Measurements from ENCODE around the gene NT5DC3.

NT5DC3 gene

GRCh38 chr12:103737881-103738280 lies 103.2 kb downstream of the NT5DC3 start:
- TF ChIP-seq CTCF (conservative IDR thresholded peaks at IDR 0.05; ENCODE audit: low read length) (no peak), EZH2phosphoT487 (IDR thresholded peaks at IDR 0.05; ENCODE audit: borderline replicate concordance) (no peak)
- no peak overlapping the region for H3K4me3 ChIP-seq (ENCODE audit: low read length, poor library complexity, severe bottlenecking)

GRCh38 chr12:103736572-103736971 lies 104.5 kb downstream of the NT5DC3 start:
- no peaks in the 10 kb centered on the region for H3K9me3 ChIP-seq (ENCODE audit: insufficient read depth, low read depth, low read length)
- no peaks in the 10 kb centered on the region for H3K4me1 ChIP-seq (ENCODE audit: insufficient read depth, low read length, poor library complexity, severe bottlenecking)
- H3K79me2 ChIP-seq (ENCODE audit: insufficient read depth, low read length): no peaks in the 10 kb centered on the region
- H3K4me2 ChIP-seq (ENCODE audit: low read depth, low read length, poor library complexity, severe bottlenecking): no peak overlapping the region
- no peak overlapping the region for H3K4me3 ChIP-seq (ENCODE audit: low read length, poor library complexity, severe bottlenecking)
- no peaks in the 10 kb centered on the region for H3K9me2 ChIP-seq (replicated peaks; ENCODE audit: low read depth, low read length)
- TF ChIP-seq CTCF (conservative IDR thresholded peaks at IDR 0.05; ENCODE audit: low read length) (no peak), EZH2phosphoT487 (IDR thresholded peaks at IDR 0.05; ENCODE audit: borderline replicate concordance) (no peak)
- H3K9ac ChIP-seq (ENCODE audit: low read depth, low read length, poor library complexity, severe bottlenecking): no peak overlapping the region
- H2AFZ ChIP-seq (ENCODE audit: low read length): no peak overlapping the region
- no peaks in the 10 kb centered on the region for H3K36me3 ChIP-seq (ENCODE audit: insufficient read depth, low read length)
- H3F3A ChIP-seq (ENCODE audit: low read depth): no peaks in the 10 kb centered on the region
- H3K27me3 ChIP-seq (ENCODE audit: insufficient read depth, low read length, poor library complexity, severe bottlenecking): no peaks in the 10 kb centered on the region
- no peaks in the 10 kb centered on the region for H4K20me1 ChIP-seq (ENCODE audit: insufficient read depth, low read length, poor library complexity, severe bottlenecking)

More at GRCh38 chr12:103737881-103738280, 103.2 kb downstream of the NT5DC3 start:
- Histone ChIP-seq H3K9me2 (replicated peaks; ENCODE audit: low read depth, low read length) (no peaks in the 10 kb centered on the region), H3K4me1 (ENCODE audit: insufficient read depth, low read length, poor library complexity, severe bottlenecking) (no peaks in the 10 kb centered on the region), H2AFZ (ENCODE audit: low read length) (no peak overlapping the region), H3K79me2 (ENCODE audit: insufficient read depth, low read length) (no peaks in the 10 kb centered on the region), H3K4me2 (ENCODE audit: low read depth, low read length, poor library complexity, severe bottlenecking) (no peak overlapping the region), H3F3A (ENCODE audit: low read depth) (no peaks in the 10 kb centered on the region), H3K9ac (ENCODE audit: low read depth, low read length, poor library complexity, severe bottlenecking) (no peak overlapping the region), H4K20me1 (ENCODE audit: insufficient read depth, low read length, poor library complexity, severe bottlenecking) (no peaks in the 10 kb centered on the region), H3K36me3 (ENCODE audit: insufficient read depth, low read length) (no peaks in the 10 kb centered on the region), H3K9me3 (ENCODE audit: insufficient read depth, low read depth, low read length) (no peaks in the 10 kb centered on the region), H3K27me3 (ENCODE audit: insufficient read depth, low read length, poor library complexity, severe bottlenecking) (no peaks in the 10 kb centered on the region)

DNA sequence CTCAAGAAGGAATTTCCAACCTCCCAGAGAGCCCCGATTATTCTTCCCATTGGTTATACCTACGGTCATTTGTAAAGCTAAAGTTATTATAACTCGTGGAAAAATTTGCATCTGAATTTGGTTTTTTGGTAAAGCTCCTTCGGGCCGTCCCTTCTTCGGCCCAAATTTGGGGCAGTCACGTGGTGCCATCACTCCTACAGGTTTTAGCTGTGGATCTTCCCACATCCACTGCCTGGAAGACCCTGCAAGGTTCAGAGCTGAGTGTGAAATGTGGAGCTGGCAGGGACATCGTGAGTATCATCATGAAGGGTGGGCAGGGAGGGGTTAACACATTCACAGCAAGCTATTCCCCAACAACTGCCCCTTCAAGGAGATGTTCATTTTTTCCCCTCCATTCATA lies 105.7 kb downstream of the NT5DC3 start:
- Histone ChIP-seq H4K20me1 (ENCODE audit: insufficient read depth, low read length, poor library complexity, severe bottlenecking) (no peaks in the 10 kb centered on the region), H3K9me2 (replicated peaks; ENCODE audit: low read depth, low read length) (no peaks in the 10 kb centered on the region), H2AFZ (ENCODE audit: low read length) (no peak overlapping the region), H3K36me3 (ENCODE audit: insufficient read depth, low read length) (no peaks in the 10 kb centered on the region), H3K9me3 (ENCODE audit: insufficient read depth, low read depth, low read length) (no peaks in the 10 kb centered on the region), H3K9ac (ENCODE audit: low read depth, low read length, poor library complexity, severe bottlenecking) (no peak overlapping the region), H3K4me3 (ENCODE audit: low read length, poor library complexity, severe bottlenecking) (no peak overlapping the region), H3K27me3 (ENCODE audit: insufficient read depth, low read length, poor library complexity, severe bottlenecking) (no peaks in the 10 kb centered on the region), H3K79me2 (ENCODE audit: insufficient read depth, low read length) (no peaks in the 10 kb centered on the region), H3F3A (ENCODE audit: low read depth) (no peaks in the 10 kb centered on the region), H3K4me1 (ENCODE audit: insufficient read depth, low read length, poor library complexity, severe bottlenecking) (no peaks in the 10 kb centered on the region), H3K4me2 (ENCODE audit: low read depth, low read length, poor library complexity, severe bottlenecking) (no peak overlapping the region)
- no peak for TF ChIP-seq CTCF (conservative IDR thresholded peaks at IDR 0.05; ENCODE audit: low read length)
- TF ChIP-seq EZH2phosphoT487 (IDR thresholded peaks at IDR 0.05; ENCODE audit: borderline replicate concordance): no peak

Data from Loucy (cell line).